Measurements from ENCODE around the gene ZNF570.

DNA sequence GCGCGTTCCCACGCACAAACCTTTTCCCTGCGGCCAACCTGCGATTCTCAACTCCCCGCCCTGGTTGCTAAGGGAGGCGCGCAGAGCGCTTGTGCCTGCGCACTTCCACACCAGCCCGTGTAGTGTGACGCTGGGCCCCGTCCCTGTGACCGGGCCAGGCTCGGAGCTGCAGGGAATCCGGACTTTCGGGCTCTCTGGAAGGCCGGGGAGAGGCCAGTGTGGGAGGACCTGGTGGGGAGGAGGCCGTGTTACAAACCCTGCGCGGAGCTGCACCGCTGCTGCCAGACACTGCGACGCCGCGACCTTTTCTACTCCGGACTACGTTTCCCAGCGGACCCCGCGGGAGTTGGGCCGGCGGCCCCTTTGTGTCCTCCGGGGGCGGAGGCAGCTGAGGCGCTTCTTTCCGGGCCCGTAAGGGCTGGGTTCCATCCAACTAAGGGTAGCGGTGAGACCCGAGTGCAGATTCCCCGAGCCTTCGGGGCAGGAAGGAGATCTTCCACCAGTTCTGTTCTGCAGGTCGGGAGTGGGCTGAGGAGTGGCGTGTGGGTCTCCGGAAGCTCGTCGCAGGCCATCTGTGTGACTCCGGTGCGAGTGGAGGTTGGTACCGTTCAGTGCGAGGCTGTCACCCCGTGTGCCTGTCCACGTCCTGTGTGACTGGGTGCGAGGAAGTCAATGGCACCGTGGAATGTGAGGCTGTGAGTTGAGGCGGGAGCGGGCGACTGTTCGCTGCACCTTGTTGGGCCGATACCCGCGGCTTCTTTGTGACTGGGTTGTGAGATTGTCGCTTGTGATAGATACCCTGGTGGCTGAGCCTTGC, at the start of gene ZNF570:
- TF ChIP-seq, protein P1, sequence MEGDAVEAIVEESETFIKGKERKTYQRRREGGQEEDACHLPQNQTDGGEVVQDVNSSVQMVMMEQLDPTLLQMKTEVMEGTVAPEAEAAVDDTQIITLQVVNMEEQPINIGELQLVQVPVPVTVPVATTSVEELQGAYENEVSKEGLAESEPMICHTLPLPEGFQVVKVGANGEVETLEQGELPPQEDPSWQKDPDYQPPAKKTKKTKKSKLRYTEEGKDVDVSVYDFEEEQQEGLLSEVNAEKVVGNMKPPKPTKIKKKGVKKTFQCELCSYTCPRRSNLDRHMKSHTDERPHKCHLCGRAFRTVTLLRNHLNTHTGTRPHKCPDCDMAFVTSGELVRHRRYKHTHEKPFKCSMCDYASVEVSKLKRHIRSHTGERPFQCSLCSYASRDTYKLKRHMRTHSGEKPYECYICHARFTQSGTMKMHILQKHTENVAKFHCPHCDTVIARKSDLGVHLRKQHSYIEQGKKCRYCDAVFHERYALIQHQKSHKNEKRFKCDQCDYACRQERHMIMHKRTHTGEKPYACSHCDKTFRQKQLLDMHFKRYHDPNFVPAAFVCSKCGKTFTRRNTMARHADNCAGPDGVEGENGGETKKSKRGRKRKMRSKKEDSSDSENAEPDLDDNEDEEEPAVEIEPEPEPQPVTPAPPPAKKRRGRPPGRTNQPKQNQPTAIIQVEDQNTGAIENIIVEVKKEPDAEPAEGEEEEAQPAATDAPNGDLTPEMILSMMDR (IDR thresholded peaks at IDR 0.05; ENCODE audit: insufficient read depth, low read length, poor library complexity, severe bottlenecking): no peak
- no peak for TF ChIP-seq EZH2phosphoT487 (conservative IDR thresholded peaks at IDR 0.05; ENCODE audit: low read length)

All from SU-DHL-6 (cell line).